K562 (cell line): Measurements from ENCODE around the gene SLC35A1.

Experiments used
- ELF1 ChIP-seq: fragments of 200-800 bp; sonication (Bioruptor generic); IDR thresholded peaks from 2 replicates; pipeline ENCODE4 v1.6.1; 2016; ENCODE audit warnings: missing genetic modification characterization, missing compliant biosample characterization
- ELK1 ChIP-seq: sonication (generic); formaldehyde crosslinking; IDR thresholded peaks from 2 replicates; pipeline ENCODE4 v1.8.1; 2022; ENCODE audit warnings: missing genetic modification reagents
- NCOR1 ChIP-seq: fragments of 450-650 bp; IDR thresholded peaks from 2 replicates; pipeline ENCODE4 v1.6.1; 2016; ENCODE audit warnings: mild to moderate bottlenecking, moderate library complexity
- TAF1 ChIP-seq: IDR thresholded peaks from 2 replicates; pipeline ENCODE4 v1.6.1; 2011; ENCODE audit warnings: mild to moderate bottlenecking, low read length, moderate library complexity; ENCODE audit not compliant: insufficient read depth, control insufficient read depth, severe bottlenecking; ENCODE audit errors: extremely low read depth
- TARDBP ChIP-seq: fragments of 450-650 bp; IDR thresholded peaks from 2 replicates; pipeline ENCODE4 v1.6.1; 2016
- THRA ChIP-seq: fragments of 450-650 bp; IDR thresholded peaks from 2 replicates; pipeline ENCODE4 v1.6.1; 2017; ENCODE audit warnings: mild to moderate bottlenecking, moderate library complexity
- XRCC5 ChIP-seq: fragments of 200-400 bp; formaldehyde crosslinking; IDR thresholded peaks from 2 replicates; pipeline ENCODE4 v1.6.1; 2017; ENCODE audit warnings: low read depth, mild to moderate bottlenecking, low read length
- ZBTB1 ChIP-seq: sonication (generic); formaldehyde crosslinking; IDR thresholded peaks from 2 replicates; pipeline ENCODE4 v1.8.1; 2023; ENCODE audit warnings: missing genetic modification reagents, low read depth, mild to moderate bottlenecking, borderline replicate concordance
- ZNF143 ChIP-seq: sonication (generic); formaldehyde crosslinking; IDR thresholded peaks from 2 replicates; pipeline ENCODE4 v1.9.0; 2022; ENCODE audit warnings: mild to moderate bottlenecking, missing genetic modification reagents
- ZNF224 ChIP-seq: sonication (generic); formaldehyde crosslinking; IDR thresholded peaks from 2 replicates; pipeline ENCODE4 v1.8.0; 2022; ENCODE audit warnings: mild to moderate bottlenecking, missing genetic modification reagents
- ZNF316 ChIP-seq: fragments of 450-650 bp; IDR thresholded peaks from 2 replicates; pipeline ENCODE4 v1.6.1; 2016
- TF ChIP-seq, protein P1 (sequence below), 3 experiments: IDR thresholded peaks in 2 of 3; conservative IDR thresholded peaks in 1 of 3; 2 replicates each; pipeline ENCODE4 v1.5.1; 2011 to 2012; ENCODE audit warnings: low read length in 3 of 3, mild to moderate bottlenecking in 3 of 3, control low read depth in 2 of 3, improper control_type of control experiment in 1 of 3, inconsistent platforms in 1 of 3, low read depth in 1 of 3, mixed read lengths in 1 of 3, moderate library complexity in 1 of 3; ENCODE audit not compliant: insufficient read depth in 2 of 3
- TF ChIP-seq, protein P2 (sequence below), 2 experiments: fragments of 450-650 bp; IDR thresholded peaks; 2 replicates each; pipeline ENCODE4 v1.6.1; 2016

DNA sequence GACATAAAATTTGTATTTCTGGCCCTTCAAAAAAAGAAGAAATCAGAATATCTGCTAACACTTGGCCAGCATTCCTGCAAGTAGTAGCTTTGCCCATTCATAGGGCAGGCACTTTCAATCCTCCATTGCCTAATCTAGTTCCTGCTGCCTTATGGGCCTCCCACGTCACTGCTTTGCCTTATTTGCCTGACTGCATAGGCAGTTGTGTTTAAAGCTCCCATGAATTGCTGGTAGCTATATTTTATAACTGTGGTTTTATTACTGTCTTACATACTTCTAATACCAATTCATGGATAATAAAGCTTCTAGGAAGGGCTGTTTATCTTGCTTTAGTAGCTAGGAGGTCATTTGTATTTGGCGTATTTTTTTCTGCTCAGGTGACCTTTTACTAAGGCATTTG lies 7.7 kb upstream of the SLC35A1 start:
- no peak for TF ChIP-seq ELK1
- TF ChIP-seq THRA, result no peak
- TF ChIP-seq ZNF224, result no peak
- TF ChIP-seq TAF1, result no peak
- TF ChIP-seq, protein P1, sequence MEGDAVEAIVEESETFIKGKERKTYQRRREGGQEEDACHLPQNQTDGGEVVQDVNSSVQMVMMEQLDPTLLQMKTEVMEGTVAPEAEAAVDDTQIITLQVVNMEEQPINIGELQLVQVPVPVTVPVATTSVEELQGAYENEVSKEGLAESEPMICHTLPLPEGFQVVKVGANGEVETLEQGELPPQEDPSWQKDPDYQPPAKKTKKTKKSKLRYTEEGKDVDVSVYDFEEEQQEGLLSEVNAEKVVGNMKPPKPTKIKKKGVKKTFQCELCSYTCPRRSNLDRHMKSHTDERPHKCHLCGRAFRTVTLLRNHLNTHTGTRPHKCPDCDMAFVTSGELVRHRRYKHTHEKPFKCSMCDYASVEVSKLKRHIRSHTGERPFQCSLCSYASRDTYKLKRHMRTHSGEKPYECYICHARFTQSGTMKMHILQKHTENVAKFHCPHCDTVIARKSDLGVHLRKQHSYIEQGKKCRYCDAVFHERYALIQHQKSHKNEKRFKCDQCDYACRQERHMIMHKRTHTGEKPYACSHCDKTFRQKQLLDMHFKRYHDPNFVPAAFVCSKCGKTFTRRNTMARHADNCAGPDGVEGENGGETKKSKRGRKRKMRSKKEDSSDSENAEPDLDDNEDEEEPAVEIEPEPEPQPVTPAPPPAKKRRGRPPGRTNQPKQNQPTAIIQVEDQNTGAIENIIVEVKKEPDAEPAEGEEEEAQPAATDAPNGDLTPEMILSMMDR (IDR thresholded peaks at IDR 0.05 in 2 of 3, conservative IDR thresholded peaks at IDR 0.05 in 1 of 3; ENCODE audit: insufficient read depth in 2 of 3, low read depth in 1 of 3, low read length in 3 of 3), result no peak
- no peak for TF ChIP-seq XRCC5
- TF ChIP-seq, protein P2, sequence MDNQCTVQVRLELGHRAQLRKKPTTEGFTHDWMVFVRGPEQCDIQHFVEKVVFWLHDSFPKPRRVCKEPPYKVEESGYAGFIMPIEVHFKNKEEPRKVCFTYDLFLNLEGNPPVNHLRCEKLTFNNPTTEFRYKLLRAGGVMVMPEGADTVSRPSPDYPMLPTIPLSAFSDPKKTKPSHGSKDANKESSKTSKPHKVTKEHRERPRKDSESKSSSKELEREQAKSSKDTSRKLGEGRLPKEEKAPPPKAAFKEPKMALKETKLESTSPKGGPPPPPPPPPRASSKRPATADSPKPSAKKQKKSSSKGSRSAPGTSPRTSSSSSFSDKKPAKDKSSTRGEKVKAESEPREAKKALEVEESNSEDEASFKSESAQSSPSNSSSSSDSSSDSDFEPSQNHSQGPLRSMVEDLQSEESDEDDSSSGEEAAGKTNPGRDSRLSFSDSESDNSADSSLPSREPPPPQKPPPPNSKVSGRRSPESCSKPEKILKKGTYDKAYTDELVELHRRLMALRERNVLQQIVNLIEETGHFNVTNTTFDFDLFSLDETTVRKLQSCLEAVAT (IDR thresholded peaks at IDR 0.05), result no peak
- TF ChIP-seq NCOR1, result no peak
- TF ChIP-seq ELF1 (tag), result no peak
- TF ChIP-seq ZBTB1 (CRISPR knock-in tag), result no peak
- no peak for TF ChIP-seq TARDBP
- TF ChIP-seq ZNF143 (CRISPR knock-in tag), result no peak
- no peak for TF ChIP-seq ZNF316
